HCT116 (cell line): ENCODE results near the gene PIP4K2C. TPM values are rescaled to one million over a fixed set of nuclear protein-coding genes. Genes with fewer than 3 reads are reported as not detected.

Experiments
- ATAC-seq: fragments of 200-7000 bp; cut with Tn5 transposase; 2 replicates; pipeline ENCODE4 v1.9.1; 2020; ENCODE audit warnings: mild to moderate bottlenecking, moderate library complexity
- BruUV-seq: library from RNA; stranded (reverse); fragments of 400-500 nt; replicated peaks from 2 replicates; lab custom pipeline; 2021; lab: Mats Ljungman, UMichigan
- CTCF ChIA-PET: fragments of 300-600 bp; sonication (Branson Sonifier 250); formaldehyde crosslinking; loops from one replicate; lab custom pipeline; 2021; ENCODE audit warnings: antibody characterized with exemption; lab: Charles Lee
- POLR2A ChIA-PET: fragments of 300-600, 350-600 bp; sonication (Branson Sonifier 250); formaldehyde crosslinking; loops from one replicate; lab custom pipeline; 2021; ENCODE audit warnings: antibody characterized with exemption; lab: Charles Lee
- RAD21 ChIA-PET, 2 experiments: fragments of 300-600 bp; sonication (Branson Sonifier 250); formaldehyde crosslinking; loops; one replicate each; lab custom pipeline; 2023; ENCODE audit warnings: low total read pairs in 2 of 2; ENCODE audit not compliant: uncharacterized antibody in 2 of 2, unreplicated experiment in 2 of 2, low non-redundant PET in 1 of 2; lab: Charles Lee
- DNase-seq: peaks from one replicate; pipeline ENCODE4 v3.0.0-alpha.2; 2010; ENCODE audit warnings: low read depth, low spot score
- H2AFZ ChIP-seq: fragments of 200-600 bp; shearing (Covaris generic), sonication (generic); 2 replicates; pipeline ENCODE4 v1.6.1; 2017; ENCODE audit warnings: low read depth, mixed run types, mixed read lengths, antibody characterized with exemption, low read length; ENCODE audit not compliant: poor library complexity, severe bottlenecking
- H3K27ac ChIP-seq: 2 replicates; pipeline ENCODE4 v1.5.1; 2012; ENCODE audit warnings: low read depth, low read length
- H3K27me3 ChIP-seq: fragments of 200-600 bp; sonication (generic); 2 replicates; pipeline ENCODE4 v1.6.1; 2016; ENCODE audit warnings: mixed run types, low read length, mixed read lengths; ENCODE audit not compliant: insufficient read depth
- H3K36me3 ChIP-seq, 2 experiments: fragments of 200-500 bp in 1 of 2; fragments of 200-600 bp in 1 of 2; sonication (Bioruptor generic) in 1 of 2; sonication (generic) in 1 of 2; 2 replicates each; pipeline versions ENCODE4 v1.5.1 to v1.6.1; 2014 to 2016; ENCODE audit warnings: low read length in 2 of 2, inconsistent platforms in 1 of 2, mixed read lengths in 1 of 2, mixed run types in 1 of 2; ENCODE audit not compliant: insufficient read depth in 2 of 2, control insufficient read depth in 1 of 2
- H3K4me1 ChIP-seq, 2 experiments: fragments of 200-600 bp in 1 of 2; sonication (generic) in 1 of 2; 2 replicates each; pipeline versions ENCODE4 v1.5.1 to v1.6.1; 2012 to 2017; ENCODE audit warnings: low read length in 2 of 2, inconsistent platforms in 1 of 2, mild to moderate bottlenecking in 1 of 2, mixed read lengths in 1 of 2, mixed run types in 1 of 2, moderate library complexity in 1 of 2; ENCODE audit not compliant: insufficient read depth in 2 of 2, control insufficient read depth in 1 of 2
- H3K4me2 ChIP-seq: fragments of 200-600 bp; sonication (generic); 2 replicates; pipeline ENCODE4 v1.6.1; 2017; ENCODE audit warnings: mixed run types, low read length, mixed read lengths
- H3K4me3 ChIP-seq, 2 experiments: fragments of 200-600 bp in 1 of 2; sonication (generic) in 1 of 2; replicated peaks in 1 of 2; 2 replicates each; pipeline ENCODE4 v1.5.1; 2011 to 2016; ENCODE audit warnings: low read length in 2 of 2, control low read depth in 1 of 2, low read depth in 1 of 2, mild to moderate bottlenecking in 1 of 2, mixed read lengths in 1 of 2, mixed run types in 1 of 2
- H3K79me2 ChIP-seq: fragments of 200-600 bp; sonication (generic); 2 replicates; pipeline ENCODE4 v1.6.1; 2017; ENCODE audit warnings: mild to moderate bottlenecking, mixed run types, low read length, moderate library complexity, mixed read lengths; ENCODE audit not compliant: insufficient read depth
- H3K9ac ChIP-seq: fragments of 200-600 bp; sonication (generic); 2 replicates; pipeline ENCODE4 v1.6.1; 2016; ENCODE audit warnings: low read length, mixed read lengths
- H3K9me2 ChIP-seq: fragments of 200-600 bp; sonication (generic), shearing (Covaris generic); 2 replicates; pipeline ENCODE4 v1.6.1; 2017; ENCODE audit warnings: mixed run types, mild to moderate bottlenecking, moderate library complexity; ENCODE audit not compliant: insufficient read depth
- H3K9me3 ChIP-seq, 2 experiments: fragments of 200-500 bp in 1 of 2; fragments of 200-600 bp in 1 of 2; sonication (Bioruptor generic) in 1 of 2; sonication (generic) in 1 of 2; 2 replicates each; pipeline ENCODE4 v1.6.1; 2014 to 2017; ENCODE audit warnings: low read length in 2 of 2, mixed read lengths in 2 of 2, inconsistent platforms in 1 of 2, low read depth in 1 of 2, mild to moderate bottlenecking in 1 of 2, mixed run types in 1 of 2, moderate library complexity in 1 of 2; ENCODE audit not compliant: control insufficient read depth in 1 of 2, insufficient read depth in 1 of 2
- H4K20me1 ChIP-seq: fragments of 200-600 bp; sonication (generic), shearing (Covaris generic); 2 replicates; pipeline ENCODE4 v1.6.1; 2017; ENCODE audit warnings: mixed run types, mild to moderate bottlenecking, moderate library complexity; ENCODE audit not compliant: insufficient read depth
- CBX3 ChIP-seq: IDR thresholded peaks from 2 replicates; pipeline ENCODE4 v1.6.1; 2012; ENCODE audit warnings: low read depth
- CEBPB ChIP-seq: IDR thresholded peaks from 2 replicates; pipeline ENCODE4 v1.6.1; 2012; ENCODE audit warnings: low read depth
- EGR1 ChIP-seq: IDR thresholded peaks from 2 replicates; pipeline ENCODE4 v1.6.1; 2012; ENCODE audit warnings: low read depth
- FOSL1 ChIP-seq: IDR thresholded peaks from 2 replicates; pipeline ENCODE4 v1.6.1; 2012; ENCODE audit warnings: low read depth
- SIN3A ChIP-seq: IDR thresholded peaks from 2 replicates; pipeline ENCODE4 v1.6.1; 2012; ENCODE audit warnings: low read depth
- SP1 ChIP-seq: IDR thresholded peaks from 2 replicates; pipeline ENCODE4 v1.6.1; 2012; ENCODE audit warnings: low read depth
- TCF7L2 ChIP-seq: IDR thresholded peaks from 2 replicates; pipeline ENCODE4 v1.7.0; 2011; ENCODE audit warnings: borderline replicate concordance, inconsistent platforms; ENCODE audit not compliant: insufficient read depth, insufficient read length; ENCODE audit errors: extremely low read depth
- YY1 ChIP-seq: IDR thresholded peaks from 2 replicates; pipeline ENCODE4 v1.6.1; 2011; ENCODE audit warnings: low read length, low read depth, moderate library complexity, mild to moderate bottlenecking; ENCODE audit not compliant: insufficient replicate concordance; ENCODE audit errors: extremely low read depth
- ZNF274 ChIP-seq: fragments of 200-500 bp; sonication (Bioruptor generic); IDR thresholded peaks from 2 replicates; pipeline ENCODE4 v1.6.1; 2014; ENCODE audit warnings: mild to moderate bottlenecking, low read depth, low read length, inconsistent platforms
- intact Hi-C: fragments of 100-400 bp; cut with micrococcal nuclease; formaldehyde crosslinking; loops from 2 replicates; pipeline ENCODE4 v1.10.0; 2022
- total RNA-seq: library from RNA; stranded (reverse); gene quantifications from one replicate; pipeline ENCODE4 v1.2.1, GENCODE V29; 2021; ENCODE audit not compliant: unreplicated experiment
- TF ChIP-seq, protein P1 (sequence below): IDR thresholded peaks from 2 replicates; pipeline ENCODE4 v1.6.1; 2012
- TF ChIP-seq, protein P2 (sequence below): IDR thresholded peaks from 2 replicates; pipeline ENCODE4 v1.6.1; 2011; ENCODE audit warnings: mild to moderate bottlenecking, low read length, moderate library complexity; ENCODE audit not compliant: insufficient replicate concordance; ENCODE audit errors: extremely low read depth

The PIP4K2C gene
- total RNA-seq, 1 experiment from 2014 or later: 38.4 TPM

- ChIA-PET CTCF (no interaction called here), POLR2A (no interaction called here), RAD21 (no interaction called here)
- H2AFZ ChIP-seq: no peak overlapping the region
- no peaks in the 10 kb centered on the region for H3K9me2 ChIP-seq
- H3K4me3 ChIP-seq: no peak overlapping the region
- peaks cover 3 to 30% of the 10 kb centered on the region in 2 experiments; a peak in 3 of 4 replicates for H3K4me1 ChIP-seq
- no peak for ATAC-seq
- no peak overlapping the region for H3K4me2 ChIP-seq
- no peak for TF ChIP-seq ZNF274
- TF ChIP-seq SP1: no peak
- TF ChIP-seq CEBPB: no peak
- TF ChIP-seq, protein P1, sequence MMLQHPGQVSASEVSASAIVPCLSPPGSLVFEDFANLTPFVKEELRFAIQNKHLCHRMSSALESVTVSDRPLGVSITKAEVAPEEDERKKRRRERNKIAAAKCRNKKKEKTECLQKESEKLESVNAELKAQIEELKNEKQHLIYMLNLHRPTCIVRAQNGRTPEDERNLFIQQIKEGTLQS: no peak
- TF ChIP-seq SIN3A: no peak
- TF ChIP-seq TCF7L2: no peak
- no peaks in the 10 kb centered on the region for H4K20me1 ChIP-seq
- no peaks in the 10 kb centered on the region for H3K36me3 ChIP-seq
- no peaks in the 10 kb centered on the region for H3K79me2 ChIP-seq
- no TSS peak for BruUV-seq
- H3K9me3 ChIP-seq: no peaks in the 10 kb centered on the region
- H3K9ac ChIP-seq: no peak overlapping the region
- no peaks in the 10 kb centered on the region for H3K27me3 ChIP-seq
- intact Hi-C loops: no loop called here
- H3K27ac ChIP-seq: no peak overlapping the region
- DNase-seq: no peak
Measured at GRCh38 chr12:57553343-57554202, 37.4 kb upstream of the PIP4K2C start.

- H4K20me1 ChIP-seq: no peaks in the 10 kb centered on the region
- no peak overlapping the region for H3K4me3 ChIP-seq
- BruUV-seq: no TSS peak
- H3K4me1 ChIP-seq: peaks cover 3 to 28% of the 10 kb centered on the region in 2 experiments; a peak in 3 of 4 replicates
- TF ChIP-seq CBX3 (no peak), SP1 (no peak), SIN3A (no peak), YY1 (no peak), EGR1 (no peak), FOSL1 (no peak), TCF7L2 (no peak)
- TF ChIP-seq, protein P1: no peak
- TF ChIP-seq, protein P2, sequence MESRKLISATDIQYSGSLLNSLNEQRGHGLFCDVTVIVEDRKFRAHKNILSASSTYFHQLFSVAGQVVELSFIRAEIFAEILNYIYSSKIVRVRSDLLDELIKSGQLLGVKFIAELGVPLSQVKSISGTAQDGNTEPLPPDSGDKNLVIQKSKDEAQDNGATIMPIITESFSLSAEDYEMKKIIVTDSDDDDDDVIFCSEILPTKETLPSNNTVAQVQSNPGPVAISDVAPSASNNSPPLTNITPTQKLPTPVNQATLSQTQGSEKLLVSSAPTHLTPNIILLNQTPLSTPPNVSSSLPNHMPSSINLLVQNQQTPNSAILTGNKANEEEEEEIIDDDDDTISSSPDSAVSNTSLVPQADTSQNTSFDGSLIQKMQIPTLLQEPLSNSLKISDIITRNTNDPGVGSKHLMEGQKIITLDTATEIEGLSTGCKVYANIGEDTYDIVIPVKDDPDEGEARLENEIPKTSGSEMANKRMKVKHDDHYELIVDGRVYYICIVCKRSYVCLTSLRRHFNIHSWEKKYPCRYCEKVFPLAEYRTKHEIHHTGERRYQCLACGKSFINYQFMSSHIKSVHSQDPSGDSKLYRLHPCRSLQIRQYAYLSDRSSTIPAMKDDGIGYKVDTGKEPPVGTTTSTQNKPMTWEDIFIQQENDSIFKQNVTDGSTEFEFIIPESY: no peak
- no peaks in the 10 kb centered on the region for H3K36me3 ChIP-seq
- H3K4me2 ChIP-seq: no peak overlapping the region
- H3K79me2 ChIP-seq: no peaks in the 10 kb centered on the region
- H2AFZ ChIP-seq: no peak overlapping the region
- intact Hi-C loops: no loop called here
- H3K9me2 ChIP-seq: no peaks in the 10 kb centered on the region
- H3K9ac ChIP-seq: no peak overlapping the region
- CTCF ChIA-PET: no interaction called here
- POLR2A ChIA-PET: no interaction called here
- no peak overlapping the region for H3K27ac ChIP-seq
- DNase-seq (no peak), ATAC-seq (no peak)
- H3K9me3 ChIP-seq: no peaks in the 10 kb centered on the region
- RAD21 ChIA-PET: no interaction called here
- H3K27me3 ChIP-seq: no peaks in the 10 kb centered on the region
Measured at GRCh38 chr12:57554453-57554852, 36.5 kb upstream of the PIP4K2C start.
